Measurements from ENCODE around the gene TIPARP. TPM values are rescaled to one million over a fixed set of nuclear protein-coding genes. Genes with fewer than 3 reads are reported as not detected.

TIPARP gene
- total and polyA plus RNA-seq, 2 experiments from 2014 or later = 4.5 to 6.9 TPM

DNA sequence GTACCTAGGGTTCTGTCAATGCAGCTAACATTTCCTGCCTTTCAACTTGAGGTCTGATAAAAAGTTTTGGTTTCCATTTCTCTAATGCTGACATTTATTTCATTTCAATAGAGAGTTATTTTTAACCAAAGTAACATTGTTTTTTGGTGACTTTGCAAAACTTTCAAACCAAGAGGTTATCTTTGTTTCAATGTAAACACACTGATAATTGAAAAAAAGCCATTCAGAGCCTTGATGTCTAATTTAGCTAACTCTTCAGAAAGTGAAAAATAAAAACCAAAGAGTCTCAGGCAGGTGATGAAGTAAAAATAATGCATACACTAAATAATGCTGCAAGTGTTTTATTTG, 9.6 kb upstream of the TIPARP start:
- TF ChIP-seq STAT1 (IDR thresholded peaks at IDR 0.05; ENCODE audit: unreplicated experiment) (no peak), ZNF331 (CRISPR knock-in tag; IDR thresholded peaks at IDR 0.05; ENCODE audit: low read depth) (no peak), CREB1 (CRISPR knock-in tag; IDR thresholded peaks at IDR 0.05; ENCODE audit: low read depth) (no peak), JUNB (IDR thresholded peaks at IDR 0.05; ENCODE audit: unreplicated experiment) (no peak), EZH2 (IDR thresholded peaks at IDR 0.05; ENCODE audit: low read depth, unreplicated experiment) (no peak), EZH2phosphoT487 (IDR thresholded peaks at IDR 0.05; ENCODE audit: unreplicated experiment) (no peak), POLR2AphosphoS5 (IDR thresholded peaks at IDR 0.05; ENCODE audit: low read depth) (no peak), NANOG (IDR thresholded peaks at IDR 0.05; ENCODE audit: borderline replicate concordance) (no peak), ZNF114 (CRISPR knock-in tag; IDR thresholded peaks at IDR 0.05) (no peak)
- TF ChIP-seq, protein P1, sequence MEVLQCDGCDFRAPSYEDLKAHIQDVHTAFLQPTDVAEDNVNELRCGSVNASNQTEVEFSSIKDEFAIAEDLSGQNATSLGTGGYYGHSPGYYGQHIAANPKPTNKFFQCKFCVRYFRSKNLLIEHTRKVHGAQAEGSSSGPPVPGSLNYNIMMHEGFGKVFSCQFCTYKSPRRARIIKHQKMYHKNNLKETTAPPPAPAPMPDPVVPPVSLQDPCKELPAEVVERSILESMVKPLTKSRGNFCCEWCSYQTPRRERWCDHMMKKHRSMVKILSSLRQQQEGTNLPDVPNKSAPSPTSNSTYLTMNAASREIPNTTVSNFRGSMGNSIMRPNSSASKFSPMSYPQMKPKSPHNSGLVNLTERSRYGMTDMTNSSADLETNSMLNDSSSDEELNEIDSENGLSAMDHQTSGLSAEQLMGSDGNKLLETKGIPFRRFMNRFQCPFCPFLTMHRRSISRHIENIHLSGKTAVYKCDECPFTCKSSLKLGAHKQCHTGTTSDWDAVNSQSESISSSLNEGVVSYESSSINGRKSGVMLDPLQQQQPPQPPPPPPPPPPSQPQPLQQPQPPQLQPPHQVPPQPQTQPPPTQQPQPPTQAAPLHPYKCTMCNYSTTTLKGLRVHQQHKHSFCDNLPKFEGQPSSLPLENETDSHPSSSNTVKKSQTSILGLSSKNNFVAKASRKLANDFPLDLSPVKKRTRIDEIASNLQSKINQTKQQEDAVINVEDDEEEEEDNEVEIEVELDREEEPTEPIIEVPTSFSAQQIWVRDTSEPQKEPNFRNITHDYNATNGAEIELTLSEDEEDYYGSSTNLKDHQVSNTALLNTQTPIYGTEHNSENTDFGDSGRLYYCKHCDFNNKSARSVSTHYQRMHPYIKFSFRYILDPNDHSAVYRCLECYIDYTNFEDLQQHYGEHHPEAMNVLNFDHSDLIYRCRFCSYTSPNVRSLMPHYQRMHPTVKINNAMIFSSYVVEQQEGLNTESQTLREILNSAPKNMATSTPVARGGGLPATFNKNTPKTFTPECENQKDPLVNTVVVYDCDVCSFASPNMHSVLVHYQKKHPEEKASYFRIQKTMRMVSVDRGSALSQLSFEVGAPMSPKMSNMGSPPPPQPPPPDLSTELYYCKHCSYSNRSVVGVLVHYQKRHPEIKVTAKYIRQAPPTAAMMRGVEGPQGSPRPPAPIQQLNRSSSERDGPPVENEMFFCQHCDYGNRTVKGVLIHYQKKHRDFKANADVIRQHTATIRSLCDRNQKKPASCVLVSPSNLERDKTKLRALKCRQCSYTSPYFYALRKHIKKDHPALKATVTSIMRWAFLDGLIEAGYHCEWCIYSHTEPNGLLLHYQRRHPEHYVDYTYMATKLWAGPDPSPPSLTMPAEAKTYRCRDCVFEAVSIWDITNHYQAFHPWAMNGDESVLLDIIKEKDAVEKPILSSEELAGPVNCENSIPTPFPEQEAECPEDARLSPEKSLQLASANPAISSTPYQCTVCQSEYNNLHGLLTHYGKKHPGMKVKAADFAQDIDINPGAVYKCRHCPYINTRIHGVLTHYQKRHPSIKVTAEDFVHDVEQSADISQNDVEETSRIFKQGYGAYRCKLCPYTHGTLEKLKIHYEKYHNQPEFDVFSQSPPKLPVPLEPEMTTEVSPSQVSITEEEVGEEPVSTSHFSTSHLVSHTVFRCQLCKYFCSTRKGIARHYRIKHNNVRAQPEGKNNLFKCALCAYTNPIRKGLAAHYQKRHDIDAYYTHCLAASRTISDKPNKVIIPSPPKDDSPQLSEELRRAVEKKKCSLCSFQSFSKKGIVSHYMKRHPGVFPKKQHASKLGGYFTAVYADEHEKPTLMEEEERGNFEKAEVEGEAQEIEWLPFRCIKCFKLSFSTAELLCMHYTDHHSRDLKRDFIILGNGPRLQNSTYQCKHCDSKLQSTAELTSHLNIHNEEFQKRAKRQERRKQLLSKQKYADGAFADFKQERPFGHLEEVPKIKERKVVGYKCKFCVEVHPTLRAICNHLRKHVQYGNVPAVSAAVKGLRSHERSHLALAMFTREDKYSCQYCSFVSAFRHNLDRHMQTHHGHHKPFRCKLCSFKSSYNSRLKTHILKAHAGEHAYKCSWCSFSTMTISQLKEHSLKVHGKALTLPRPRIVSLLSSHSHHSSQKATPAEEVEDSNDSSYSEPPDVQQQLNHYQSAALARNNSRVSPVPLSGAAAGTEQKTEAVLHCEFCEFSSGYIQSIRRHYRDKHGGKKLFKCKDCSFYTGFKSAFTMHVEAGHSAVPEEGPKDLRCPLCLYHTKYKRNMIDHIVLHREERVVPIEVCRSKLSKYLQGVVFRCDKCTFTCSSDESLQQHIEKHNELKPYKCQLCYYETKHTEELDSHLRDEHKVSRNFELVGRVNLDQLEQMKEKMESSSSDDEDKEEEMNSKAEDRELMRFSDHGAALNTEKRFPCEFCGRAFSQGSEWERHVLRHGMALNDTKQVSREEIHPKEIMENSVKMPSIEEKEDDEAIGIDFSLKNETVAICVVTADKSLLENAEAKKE (CRISPR knock-in tag; IDR thresholded peaks at IDR 0.05) = no peak
- TF ChIP-seq, protein P2, sequence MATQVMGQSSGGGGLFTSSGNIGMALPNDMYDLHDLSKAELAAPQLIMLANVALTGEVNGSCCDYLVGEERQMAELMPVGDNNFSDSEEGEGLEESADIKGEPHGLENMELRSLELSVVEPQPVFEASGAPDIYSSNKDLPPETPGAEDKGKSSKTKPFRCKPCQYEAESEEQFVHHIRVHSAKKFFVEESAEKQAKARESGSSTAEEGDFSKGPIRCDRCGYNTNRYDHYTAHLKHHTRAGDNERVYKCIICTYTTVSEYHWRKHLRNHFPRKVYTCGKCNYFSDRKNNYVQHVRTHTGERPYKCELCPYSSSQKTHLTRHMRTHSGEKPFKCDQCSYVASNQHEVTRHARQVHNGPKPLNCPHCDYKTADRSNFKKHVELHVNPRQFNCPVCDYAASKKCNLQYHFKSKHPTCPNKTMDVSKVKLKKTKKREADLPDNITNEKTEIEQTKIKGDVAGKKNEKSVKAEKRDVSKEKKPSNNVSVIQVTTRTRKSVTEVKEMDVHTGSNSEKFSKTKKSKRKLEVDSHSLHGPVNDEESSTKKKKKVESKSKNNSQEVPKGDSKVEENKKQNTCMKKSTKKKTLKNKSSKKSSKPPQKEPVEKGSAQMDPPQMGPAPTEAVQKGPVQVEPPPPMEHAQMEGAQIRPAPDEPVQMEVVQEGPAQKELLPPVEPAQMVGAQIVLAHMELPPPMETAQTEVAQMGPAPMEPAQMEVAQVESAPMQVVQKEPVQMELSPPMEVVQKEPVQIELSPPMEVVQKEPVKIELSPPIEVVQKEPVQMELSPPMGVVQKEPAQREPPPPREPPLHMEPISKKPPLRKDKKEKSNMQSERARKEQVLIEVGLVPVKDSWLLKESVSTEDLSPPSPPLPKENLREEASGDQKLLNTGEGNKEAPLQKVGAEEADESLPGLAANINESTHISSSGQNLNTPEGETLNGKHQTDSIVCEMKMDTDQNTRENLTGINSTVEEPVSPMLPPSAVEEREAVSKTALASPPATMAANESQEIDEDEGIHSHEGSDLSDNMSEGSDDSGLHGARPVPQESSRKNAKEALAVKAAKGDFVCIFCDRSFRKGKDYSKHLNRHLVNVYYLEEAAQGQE (IDR thresholded peaks at IDR 0.05; ENCODE audit: unreplicated experiment) = no peak
- TF ChIP-seq, protein P3, sequence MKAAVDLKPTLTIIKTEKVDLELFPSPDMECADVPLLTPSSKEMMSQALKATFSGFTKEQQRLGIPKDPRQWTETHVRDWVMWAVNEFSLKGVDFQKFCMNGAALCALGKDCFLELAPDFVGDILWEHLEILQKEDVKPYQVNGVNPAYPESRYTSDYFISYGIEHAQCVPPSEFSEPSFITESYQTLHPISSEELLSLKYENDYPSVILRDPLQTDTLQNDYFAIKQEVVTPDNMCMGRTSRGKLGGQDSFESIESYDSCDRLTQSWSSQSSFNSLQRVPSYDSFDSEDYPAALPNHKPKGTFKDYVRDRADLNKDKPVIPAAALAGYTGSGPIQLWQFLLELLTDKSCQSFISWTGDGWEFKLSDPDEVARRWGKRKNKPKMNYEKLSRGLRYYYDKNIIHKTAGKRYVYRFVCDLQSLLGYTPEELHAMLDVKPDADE (IDR thresholded peaks at IDR 0.05) = no peak
- TF ChIP-seq, protein P4, sequence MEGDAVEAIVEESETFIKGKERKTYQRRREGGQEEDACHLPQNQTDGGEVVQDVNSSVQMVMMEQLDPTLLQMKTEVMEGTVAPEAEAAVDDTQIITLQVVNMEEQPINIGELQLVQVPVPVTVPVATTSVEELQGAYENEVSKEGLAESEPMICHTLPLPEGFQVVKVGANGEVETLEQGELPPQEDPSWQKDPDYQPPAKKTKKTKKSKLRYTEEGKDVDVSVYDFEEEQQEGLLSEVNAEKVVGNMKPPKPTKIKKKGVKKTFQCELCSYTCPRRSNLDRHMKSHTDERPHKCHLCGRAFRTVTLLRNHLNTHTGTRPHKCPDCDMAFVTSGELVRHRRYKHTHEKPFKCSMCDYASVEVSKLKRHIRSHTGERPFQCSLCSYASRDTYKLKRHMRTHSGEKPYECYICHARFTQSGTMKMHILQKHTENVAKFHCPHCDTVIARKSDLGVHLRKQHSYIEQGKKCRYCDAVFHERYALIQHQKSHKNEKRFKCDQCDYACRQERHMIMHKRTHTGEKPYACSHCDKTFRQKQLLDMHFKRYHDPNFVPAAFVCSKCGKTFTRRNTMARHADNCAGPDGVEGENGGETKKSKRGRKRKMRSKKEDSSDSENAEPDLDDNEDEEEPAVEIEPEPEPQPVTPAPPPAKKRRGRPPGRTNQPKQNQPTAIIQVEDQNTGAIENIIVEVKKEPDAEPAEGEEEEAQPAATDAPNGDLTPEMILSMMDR (conservative IDR thresholded peaks at IDR 0.05; ENCODE audit: low read depth in 2 of 2) = no peak
- Mint-ChIP-seq H3K27me3 (ENCODE audit: insufficient read depth, low read depth, poor library complexity) (no peaks in the 10 kb centered on the region), H3K4me1 (peaks cover 18% of the 10 kb centered on the region), H3K4me3 (no peak overlapping the region), H3K27ac (no peak overlapping the region), H3K9me3 (no peaks in the 10 kb centered on the region), H3K36me3 (ENCODE audit: low read depth) (no peaks in the 10 kb centered on the region)
- H4K20me1 ChIP-seq (replicated peaks; ENCODE audit: insufficient read depth) = no peaks in the 10 kb centered on the region
- no peak overlapping the region for H3K4me3 ChIP-seq
- ATAC-seq (no peak), DNase-seq (ENCODE audit: low spot score) (no peak)
- H3F3A ChIP-seq (replicated peaks; ENCODE audit: low read depth) = no peaks in the 10 kb centered on the region
- no peaks in the 10 kb centered on the region for H3K27me3 ChIP-seq (ENCODE audit: insufficient read depth)
- peaks cover 15% of the 10 kb centered on the region; the same call in 1 of the 2 replicates for H3K4me1 ChIP-seq (ENCODE audit: insufficient read depth)
- H3K9me2 ChIP-seq (ENCODE audit: insufficient read depth) = no peaks in the 10 kb centered on the region
- no peaks in the 10 kb centered on the region for H3K79me2 ChIP-seq (replicated peaks; ENCODE audit: insufficient read depth)
- H3K4me2 ChIP-seq = no peak overlapping the region
- H3K27ac ChIP-seq (ENCODE audit: low read depth) = no peak overlapping the region
- H3K36me3 ChIP-seq (ENCODE audit: insufficient read depth) = no peaks in the 10 kb centered on the region
- no peak overlapping the region for H2AFZ ChIP-seq

Measured in GM23338 (cell line).